GM23338 (cell line): ENCODE results near the gene ZNF792. TPM values are rescaled to one million over a fixed set of nuclear protein-coding genes. Genes with fewer than 3 reads are reported as not detected.

Experiments used
- ATAC-seq: fragments of 200-7000 bp; cut with Tn5 transposase; 3 replicates; pipeline ENCODE4 v1.9.1; 2020
- DNase-seq: peaks from one replicate; pipeline ENCODE4 v3.0.0-alpha.2; 2015; ENCODE audit warnings: low spot score
- H2AFZ ChIP-seq: fragments of 200-600 bp; sonication (generic); 2 replicates; pipeline ENCODE4 v1.8.0; 2016; ENCODE audit warnings: antibody characterized with exemption, mild to moderate bottlenecking, moderate library complexity
- H3F3A ChIP-seq: fragments of 200-600 bp; sonication (generic); replicated peaks from 2 replicates; pipeline ENCODE4 v1.8.0; 2017; ENCODE audit warnings: antibody characterized with exemption, mixed run types, low read depth
- H3K27ac ChIP-seq: fragments of 200-600 bp; sonication (generic); 2 replicates; pipeline ENCODE4 v1.6.1; 2016; ENCODE audit warnings: low read depth
- H3K27me3 ChIP-seq: fragments of 200-600 bp; sonication (generic); 2 replicates; pipeline ENCODE4 v1.8.0; 2016; ENCODE audit warnings: mild to moderate bottlenecking, mixed run types, moderate library complexity; ENCODE audit not compliant: insufficient read depth
- H3K36me3 ChIP-seq: fragments of 200-600 bp; sonication (generic); 2 replicates; pipeline ENCODE4 v1.8.0; 2016; ENCODE audit warnings: mild to moderate bottlenecking; ENCODE audit not compliant: insufficient read depth
- H3K4me1 ChIP-seq: fragments of 200-600 bp; sonication (generic); 2 replicates; pipeline ENCODE4 v1.8.0; 2016; ENCODE audit warnings: mild to moderate bottlenecking, moderate library complexity; ENCODE audit not compliant: insufficient read depth
- H3K4me2 ChIP-seq: fragments of 200-600 bp; sonication (generic); 2 replicates; pipeline ENCODE4 v1.7.1; 2017; ENCODE audit warnings: mixed run types
- H3K4me3 ChIP-seq: fragments of 200-600 bp; sonication (generic); 2 replicates; pipeline ENCODE4 v1.6.1; 2016; ENCODE audit warnings: mixed run types
- H3K79me2 ChIP-seq: fragments of 200-600 bp; sonication (generic); replicated peaks from 2 replicates; pipeline ENCODE4 v1.8.0; 2017; ENCODE audit warnings: mild to moderate bottlenecking; ENCODE audit not compliant: insufficient read depth
- H3K9me2 ChIP-seq: fragments of 200-600 bp; sonication (generic); 2 replicates; pipeline ENCODE4 v1.8.0; 2017; ENCODE audit not compliant: insufficient read depth
- H4K20me1 ChIP-seq: fragments of 200-600 bp; sonication (generic); replicated peaks from 2 replicates; pipeline ENCODE4 v1.8.0; 2017; ENCODE audit warnings: mild to moderate bottlenecking; ENCODE audit not compliant: insufficient read depth
- H3K27ac Mint-ChIP-seq: 2 replicates; pipeline ENCODE4 v1.8.0; 2020; ENCODE audit warnings: inconsistent platforms, mild to moderate bottlenecking, moderate library complexity, mixed read lengths
- H3K27me3 Mint-ChIP-seq: 3 replicates; pipeline ENCODE4 v1.8.0; 2022; ENCODE audit warnings: low read depth, mild to moderate bottlenecking, moderate library complexity, mixed read lengths, inconsistent platforms; ENCODE audit not compliant: insufficient read depth, poor library complexity
- H3K36me3 Mint-ChIP-seq: 3 replicates; pipeline ENCODE4 v1.8.0; 2021; ENCODE audit warnings: low read depth, mild to moderate bottlenecking, inconsistent platforms, moderate library complexity, mixed read lengths
- H3K4me1 Mint-ChIP-seq: 3 replicates; pipeline ENCODE4 v1.8.0; 2020; ENCODE audit warnings: mild to moderate bottlenecking, inconsistent platforms, mixed read lengths
- H3K4me3 Mint-ChIP-seq: 3 replicates; pipeline ENCODE4 v1.8.0; 2021; ENCODE audit warnings: moderate library complexity, mild to moderate bottlenecking, inconsistent platforms, mixed read lengths
- H3K9me3 Mint-ChIP-seq: 3 replicates; pipeline ENCODE4 v1.8.0; 2020; ENCODE audit warnings: moderate library complexity, mild to moderate bottlenecking, inconsistent platforms, mixed read lengths
- CREB1 ChIP-seq: fragments of 250-450 bp; sonication (Bioruptor Pico); IDR thresholded peaks from 2 replicates; pipeline ENCODE4 v1.5.0; 2020; ENCODE audit warnings: low read depth, mild to moderate bottlenecking, moderate library complexity
- CTCF ChIP-seq, 2 experiments: fragments of 200-600 bp in 1 of 2; sonication (generic) in 1 of 2; conservative IDR thresholded peaks; 2 replicates each; pipeline versions ENCODE4 v1.5.1 to v1.6.1; 2016 to 2017; ENCODE audit warnings: antibody characterized with exemption in 2 of 2, low read depth in 2 of 2, mild to moderate bottlenecking in 2 of 2, moderate library complexity in 1 of 2
- EZH2 ChIP-seq: fragments of 200-600 bp; sonication (generic); IDR thresholded peaks from one replicate; pipeline ENCODE4 v1.8.0; 2017; ENCODE audit warnings: antibody characterized with exemption, mild to moderate bottlenecking, low read depth; ENCODE audit not compliant: unreplicated experiment
- EZH2phosphoT487 ChIP-seq: fragments of 200-600 bp; sonication (generic); IDR thresholded peaks from one replicate; pipeline ENCODE4 v1.8.1; 2018; ENCODE audit warnings: antibody characterized with exemption; ENCODE audit not compliant: unreplicated experiment
- JUNB ChIP-seq: IDR thresholded peaks from one replicate; pipeline ENCODE4 v1.6.1; 2016; ENCODE audit warnings: antibody characterized with exemption; ENCODE audit not compliant: unreplicated experiment
- NANOG ChIP-seq: IDR thresholded peaks from 2 replicates; pipeline ENCODE4 v1.6.1; 2016; ENCODE audit warnings: antibody characterized with exemption, borderline replicate concordance
- POLR2AphosphoS5 ChIP-seq: IDR thresholded peaks from 2 replicates; pipeline ENCODE4 v1.6.1; 2016; ENCODE audit warnings: antibody characterized with exemption, low read depth
- REST ChIP-seq: IDR thresholded peaks from one replicate; pipeline ENCODE4 v1.6.1; 2018; ENCODE audit warnings: antibody characterized with exemption; ENCODE audit not compliant: unreplicated experiment
- STAT1 ChIP-seq: IDR thresholded peaks from one replicate; pipeline ENCODE4 v1.6.1; 2016; ENCODE audit warnings: antibody characterized with exemption; ENCODE audit not compliant: unreplicated experiment
- ZNF114 ChIP-seq: fragments of 250-450 bp; sonication (Bioruptor Pico); IDR thresholded peaks from 2 replicates; pipeline ENCODE4 v1.5.0; 2020; ENCODE audit warnings: mild to moderate bottlenecking, moderate library complexity
- ZNF331 ChIP-seq: fragments of 250-450 bp; sonication (Bioruptor Pico); IDR thresholded peaks from 2 replicates; pipeline ENCODE4 v1.5.0; 2020; ENCODE audit warnings: low read depth, mild to moderate bottlenecking, moderate library complexity
- polyA plus RNA-seq: library from polyadenylated mRNA; unstranded; fragments of >200 nt; fragmentation: Nextera tagmentation; extraction: Ambion mirVana; gene quantifications from 2 replicates; pipeline ENCODE4 v1.2.1, GENCODE V29; 2016
- total RNA-seq: library from RNA; depleted of rRNA; stranded (reverse); fragments of >200 nt; shearing (Covaris generic); gene quantifications from 2 replicates; pipeline ENCODE4 v1.2.3, GENCODE V29; 2014
- TF ChIP-seq, protein P1 (sequence below): IDR thresholded peaks from 2 replicates; pipeline ENCODE4 v1.6.1; 2016; ENCODE audit warnings: antibody characterized with exemption
- TF ChIP-seq, protein P2 (sequence below): fragments of 250-450 bp; sonication (Bioruptor Pico); IDR thresholded peaks from 2 replicates; pipeline ENCODE4 v1.5.0; 2020; ENCODE audit warnings: mild to moderate bottlenecking, moderate library complexity

ZNF792 gene
- total and polyA plus RNA-seq, 2 experiments from 2014 or later, result 1.3 to 12.8 TPM

- H3K36me3 ChIP-seq, result peaks cover 8% of the 10 kb centered on the region; the same call in 1 of the 2 replicates
- no peaks in the 10 kb centered on the region for H3K4me1 ChIP-seq
- no peak overlapping the region for H3K27ac ChIP-seq
- H2AFZ ChIP-seq, result no peak overlapping the region
- H3K9me2 ChIP-seq, result peaks cover 9% of the 10 kb centered on the region
- Mint-ChIP-seq H3K4me1 (peaks cover 3% of the 10 kb centered on the region; the same call in 2 of the 3 replicates), H3K36me3 (peaks cover 46% of the 10 kb centered on the region), H3K9me3 (no peaks in the 10 kb centered on the region; the same call in 2 of the 3 replicates), H3K27ac (no peak overlapping the region), H3K4me3 (no peak overlapping the region), H3K27me3 (peaks cover 3% of the 10 kb centered on the region)
- TF ChIP-seq REST, result no peak
- TF ChIP-seq STAT1, result no peak
- no peak for TF ChIP-seq EZH2phosphoT487
- TF ChIP-seq CREB1, result no peak
- no peak for TF ChIP-seq JUNB
- TF ChIP-seq CTCF (conservative IDR thresholded peaks at IDR 0.05; ENCODE audit: low read depth in 2 of 2), result no peak
- no peak for TF ChIP-seq ZNF114 (CRISPR knock-in tag)
- no peak for TF ChIP-seq ZNF331 (CRISPR knock-in tag)
- TF ChIP-seq, protein P1, sequence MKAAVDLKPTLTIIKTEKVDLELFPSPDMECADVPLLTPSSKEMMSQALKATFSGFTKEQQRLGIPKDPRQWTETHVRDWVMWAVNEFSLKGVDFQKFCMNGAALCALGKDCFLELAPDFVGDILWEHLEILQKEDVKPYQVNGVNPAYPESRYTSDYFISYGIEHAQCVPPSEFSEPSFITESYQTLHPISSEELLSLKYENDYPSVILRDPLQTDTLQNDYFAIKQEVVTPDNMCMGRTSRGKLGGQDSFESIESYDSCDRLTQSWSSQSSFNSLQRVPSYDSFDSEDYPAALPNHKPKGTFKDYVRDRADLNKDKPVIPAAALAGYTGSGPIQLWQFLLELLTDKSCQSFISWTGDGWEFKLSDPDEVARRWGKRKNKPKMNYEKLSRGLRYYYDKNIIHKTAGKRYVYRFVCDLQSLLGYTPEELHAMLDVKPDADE, result no peak
- no peak for TF ChIP-seq EZH2
- TF ChIP-seq POLR2AphosphoS5, result no peak
- TF ChIP-seq, protein P2, sequence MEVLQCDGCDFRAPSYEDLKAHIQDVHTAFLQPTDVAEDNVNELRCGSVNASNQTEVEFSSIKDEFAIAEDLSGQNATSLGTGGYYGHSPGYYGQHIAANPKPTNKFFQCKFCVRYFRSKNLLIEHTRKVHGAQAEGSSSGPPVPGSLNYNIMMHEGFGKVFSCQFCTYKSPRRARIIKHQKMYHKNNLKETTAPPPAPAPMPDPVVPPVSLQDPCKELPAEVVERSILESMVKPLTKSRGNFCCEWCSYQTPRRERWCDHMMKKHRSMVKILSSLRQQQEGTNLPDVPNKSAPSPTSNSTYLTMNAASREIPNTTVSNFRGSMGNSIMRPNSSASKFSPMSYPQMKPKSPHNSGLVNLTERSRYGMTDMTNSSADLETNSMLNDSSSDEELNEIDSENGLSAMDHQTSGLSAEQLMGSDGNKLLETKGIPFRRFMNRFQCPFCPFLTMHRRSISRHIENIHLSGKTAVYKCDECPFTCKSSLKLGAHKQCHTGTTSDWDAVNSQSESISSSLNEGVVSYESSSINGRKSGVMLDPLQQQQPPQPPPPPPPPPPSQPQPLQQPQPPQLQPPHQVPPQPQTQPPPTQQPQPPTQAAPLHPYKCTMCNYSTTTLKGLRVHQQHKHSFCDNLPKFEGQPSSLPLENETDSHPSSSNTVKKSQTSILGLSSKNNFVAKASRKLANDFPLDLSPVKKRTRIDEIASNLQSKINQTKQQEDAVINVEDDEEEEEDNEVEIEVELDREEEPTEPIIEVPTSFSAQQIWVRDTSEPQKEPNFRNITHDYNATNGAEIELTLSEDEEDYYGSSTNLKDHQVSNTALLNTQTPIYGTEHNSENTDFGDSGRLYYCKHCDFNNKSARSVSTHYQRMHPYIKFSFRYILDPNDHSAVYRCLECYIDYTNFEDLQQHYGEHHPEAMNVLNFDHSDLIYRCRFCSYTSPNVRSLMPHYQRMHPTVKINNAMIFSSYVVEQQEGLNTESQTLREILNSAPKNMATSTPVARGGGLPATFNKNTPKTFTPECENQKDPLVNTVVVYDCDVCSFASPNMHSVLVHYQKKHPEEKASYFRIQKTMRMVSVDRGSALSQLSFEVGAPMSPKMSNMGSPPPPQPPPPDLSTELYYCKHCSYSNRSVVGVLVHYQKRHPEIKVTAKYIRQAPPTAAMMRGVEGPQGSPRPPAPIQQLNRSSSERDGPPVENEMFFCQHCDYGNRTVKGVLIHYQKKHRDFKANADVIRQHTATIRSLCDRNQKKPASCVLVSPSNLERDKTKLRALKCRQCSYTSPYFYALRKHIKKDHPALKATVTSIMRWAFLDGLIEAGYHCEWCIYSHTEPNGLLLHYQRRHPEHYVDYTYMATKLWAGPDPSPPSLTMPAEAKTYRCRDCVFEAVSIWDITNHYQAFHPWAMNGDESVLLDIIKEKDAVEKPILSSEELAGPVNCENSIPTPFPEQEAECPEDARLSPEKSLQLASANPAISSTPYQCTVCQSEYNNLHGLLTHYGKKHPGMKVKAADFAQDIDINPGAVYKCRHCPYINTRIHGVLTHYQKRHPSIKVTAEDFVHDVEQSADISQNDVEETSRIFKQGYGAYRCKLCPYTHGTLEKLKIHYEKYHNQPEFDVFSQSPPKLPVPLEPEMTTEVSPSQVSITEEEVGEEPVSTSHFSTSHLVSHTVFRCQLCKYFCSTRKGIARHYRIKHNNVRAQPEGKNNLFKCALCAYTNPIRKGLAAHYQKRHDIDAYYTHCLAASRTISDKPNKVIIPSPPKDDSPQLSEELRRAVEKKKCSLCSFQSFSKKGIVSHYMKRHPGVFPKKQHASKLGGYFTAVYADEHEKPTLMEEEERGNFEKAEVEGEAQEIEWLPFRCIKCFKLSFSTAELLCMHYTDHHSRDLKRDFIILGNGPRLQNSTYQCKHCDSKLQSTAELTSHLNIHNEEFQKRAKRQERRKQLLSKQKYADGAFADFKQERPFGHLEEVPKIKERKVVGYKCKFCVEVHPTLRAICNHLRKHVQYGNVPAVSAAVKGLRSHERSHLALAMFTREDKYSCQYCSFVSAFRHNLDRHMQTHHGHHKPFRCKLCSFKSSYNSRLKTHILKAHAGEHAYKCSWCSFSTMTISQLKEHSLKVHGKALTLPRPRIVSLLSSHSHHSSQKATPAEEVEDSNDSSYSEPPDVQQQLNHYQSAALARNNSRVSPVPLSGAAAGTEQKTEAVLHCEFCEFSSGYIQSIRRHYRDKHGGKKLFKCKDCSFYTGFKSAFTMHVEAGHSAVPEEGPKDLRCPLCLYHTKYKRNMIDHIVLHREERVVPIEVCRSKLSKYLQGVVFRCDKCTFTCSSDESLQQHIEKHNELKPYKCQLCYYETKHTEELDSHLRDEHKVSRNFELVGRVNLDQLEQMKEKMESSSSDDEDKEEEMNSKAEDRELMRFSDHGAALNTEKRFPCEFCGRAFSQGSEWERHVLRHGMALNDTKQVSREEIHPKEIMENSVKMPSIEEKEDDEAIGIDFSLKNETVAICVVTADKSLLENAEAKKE (CRISPR knock-in tag), result no peak
- no peak for TF ChIP-seq NANOG
- ATAC-seq (no peak), DNase-seq (no peak)
- peaks cover 5% of the 10 kb centered on the region; the same call in 1 of the 2 replicates for H3K79me2 ChIP-seq
- H4K20me1 ChIP-seq, result no peaks in the 10 kb centered on the region; the same call in 1 of the 2 replicates
- no peak overlapping the region for H3K4me3 ChIP-seq
- no peak overlapping the region for H3K4me2 ChIP-seq
- no peaks in the 10 kb centered on the region for H3K27me3 ChIP-seq
- no peaks in the 10 kb centered on the region for H3F3A ChIP-seq
Observed at GRCh38 chr19:34932494-34932893, 31.5 kb downstream of the ZNF792 start.
